HG03066 (cell line): ENCODE measurements around the gene HTRA3.

ENCODE experiments used
- ATAC-seq: cut with Tn5 transposase; IDR thresholded peaks from one replicate; pipeline ENCODE4 v1.9.1; 2021; ENCODE audit warnings: low read depth; ENCODE audit not compliant: unreplicated experiment

HTRA3 gene

DNA sequence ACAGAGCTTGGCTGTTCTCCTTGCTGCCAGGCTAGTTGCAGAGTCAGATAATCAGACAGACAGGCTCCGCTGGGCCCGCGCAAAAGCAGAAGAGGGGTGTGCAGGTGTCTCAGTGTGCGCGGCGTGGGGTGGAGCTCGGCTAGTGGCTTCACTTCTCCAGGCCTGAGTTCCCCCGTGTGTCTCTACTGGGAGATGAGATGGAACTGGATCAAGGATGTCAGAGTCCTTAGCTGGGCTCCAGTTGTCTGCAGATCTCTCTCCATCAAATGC is 21.1 kb downstream of the HTRA3 start:
- no peak for ATAC-seq

GRCh38 chr4:8291036-8291682 is 21.6 kb downstream of the HTRA3 start:
- no peak for ATAC-seq

DNA sequence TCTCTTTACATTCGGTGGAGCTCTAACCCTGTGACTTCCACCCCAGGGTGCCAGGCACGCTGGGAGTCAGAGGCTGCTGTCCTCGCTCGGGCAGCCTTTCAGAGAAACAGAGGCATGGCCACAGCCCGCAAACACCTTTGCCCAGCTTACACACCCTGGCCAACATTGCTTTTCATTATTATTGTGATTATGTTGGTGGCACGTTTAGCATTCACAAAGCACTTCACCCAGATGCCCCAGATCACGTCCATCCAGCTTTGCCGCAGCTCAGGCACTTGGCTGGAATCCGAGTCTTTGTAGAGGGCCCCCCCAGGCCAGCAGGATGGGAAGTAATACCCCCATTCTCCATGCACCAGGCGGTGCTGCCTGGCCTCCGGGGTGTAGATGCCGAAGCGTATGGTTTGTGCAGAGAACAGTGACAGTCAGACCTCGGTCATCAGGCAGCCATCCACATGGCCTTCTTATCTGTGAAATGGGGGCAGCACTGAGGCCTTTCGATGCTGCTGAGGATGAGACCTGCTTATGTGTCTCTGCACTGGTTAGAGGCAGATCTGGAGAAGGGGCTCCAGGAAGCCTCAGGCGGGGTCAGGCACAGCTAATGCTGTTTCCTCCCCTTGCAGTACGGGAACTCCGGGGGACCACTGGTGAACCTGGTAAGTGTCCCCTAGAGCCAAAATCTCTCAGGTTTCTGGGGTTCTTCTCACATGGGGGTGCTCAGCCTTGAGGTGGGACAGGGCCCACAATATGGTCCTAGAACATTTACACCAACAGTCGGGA is 22.3 kb downstream of the HTRA3 start:
- ATAC-seq: no peak

- ATAC-seq: no peak
Observed at GRCh38 chr4:8292478-8293107, 23.0 kb downstream of the HTRA3 start.

- ATAC-seq: no peak
Observed at GRCh38 chr4:8293131-8293975, 23.8 kb downstream of the HTRA3 start.

DNA sequence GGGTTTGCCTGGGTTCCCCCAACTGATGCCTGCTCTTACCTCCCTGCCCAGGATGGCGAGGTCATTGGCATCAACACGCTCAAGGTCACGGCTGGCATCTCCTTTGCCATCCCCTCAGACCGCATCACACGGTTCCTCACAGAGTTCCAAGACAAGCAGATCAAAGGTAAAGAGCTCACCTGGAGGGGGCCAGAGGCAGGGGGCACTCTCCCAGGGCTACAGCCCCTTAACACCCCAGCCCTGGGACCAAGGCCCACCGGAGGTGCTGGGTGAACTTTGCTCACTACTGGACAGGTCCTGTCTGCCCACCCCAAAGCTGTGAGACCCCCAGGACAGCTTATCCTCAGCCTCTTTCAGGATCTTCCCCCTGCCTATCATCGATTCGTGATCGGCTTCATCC is 24.5 kb downstream of the HTRA3 start:
- no peak for ATAC-seq

DNA sequence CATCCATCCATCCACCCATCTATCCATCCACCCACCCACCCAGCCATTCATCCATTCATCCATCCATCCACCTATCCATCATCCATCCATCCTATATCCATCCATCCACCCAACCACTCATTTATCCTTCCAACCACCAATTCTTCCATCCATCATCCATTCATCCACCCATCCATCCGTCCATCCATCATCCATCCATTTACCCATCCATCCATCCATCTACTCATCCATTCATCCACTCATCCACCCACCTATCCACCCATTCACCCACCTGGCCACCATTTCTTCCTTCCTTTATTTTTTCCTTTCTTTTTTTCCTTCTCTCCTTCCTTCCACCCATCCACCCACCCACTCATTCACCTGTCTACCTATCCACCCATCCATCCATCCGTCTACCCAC is 25.2 kb downstream of the HTRA3 start:
- no peak for ATAC-seq

DNA sequence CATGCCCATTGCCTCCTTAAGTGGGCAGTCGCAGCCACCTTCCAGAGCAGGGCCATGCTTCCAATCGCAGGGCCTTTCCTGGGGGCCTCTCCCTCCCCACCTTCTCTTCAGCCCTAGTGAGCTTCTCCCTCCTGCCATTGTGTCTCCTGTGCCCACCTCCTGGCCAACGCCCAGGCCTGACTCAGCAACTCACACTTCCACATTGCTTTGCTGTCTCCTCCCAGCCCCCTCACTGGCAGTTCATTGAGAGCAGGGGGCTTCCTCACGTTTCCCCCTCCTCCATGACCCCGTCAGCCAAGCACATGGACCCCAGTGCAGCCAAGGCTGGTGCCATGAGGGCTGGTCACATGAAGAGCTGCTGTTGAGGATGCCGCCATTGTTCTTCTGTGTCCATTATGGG is 25.9 kb downstream of the HTRA3 start:
- ATAC-seq: no peak

DNA sequence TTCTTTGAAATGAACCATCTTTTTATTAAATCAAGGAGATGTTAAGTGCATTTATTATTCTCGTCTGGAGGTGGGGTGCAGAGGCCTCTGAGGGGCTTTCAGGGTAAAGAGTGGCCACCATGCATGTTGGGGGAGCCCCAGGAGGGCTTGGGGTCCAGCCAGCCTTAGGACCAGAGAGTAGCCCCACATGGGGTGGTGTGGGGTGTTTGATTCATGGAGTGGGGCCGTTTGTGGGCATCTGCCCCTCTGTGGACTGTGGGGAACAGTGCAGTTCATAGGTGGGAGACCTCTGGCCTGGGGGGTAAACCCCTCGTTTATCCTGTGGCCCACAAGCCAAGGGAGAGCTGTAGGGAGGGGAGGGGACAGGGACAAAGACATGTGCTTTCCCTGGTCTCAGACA is 26.9 kb downstream of the HTRA3 start:
- ATAC-seq: no peak

GRCh38 chr4:8297141-8297601 is 27.6 kb downstream of the HTRA3 start:
- no peak for ATAC-seq

DNA sequence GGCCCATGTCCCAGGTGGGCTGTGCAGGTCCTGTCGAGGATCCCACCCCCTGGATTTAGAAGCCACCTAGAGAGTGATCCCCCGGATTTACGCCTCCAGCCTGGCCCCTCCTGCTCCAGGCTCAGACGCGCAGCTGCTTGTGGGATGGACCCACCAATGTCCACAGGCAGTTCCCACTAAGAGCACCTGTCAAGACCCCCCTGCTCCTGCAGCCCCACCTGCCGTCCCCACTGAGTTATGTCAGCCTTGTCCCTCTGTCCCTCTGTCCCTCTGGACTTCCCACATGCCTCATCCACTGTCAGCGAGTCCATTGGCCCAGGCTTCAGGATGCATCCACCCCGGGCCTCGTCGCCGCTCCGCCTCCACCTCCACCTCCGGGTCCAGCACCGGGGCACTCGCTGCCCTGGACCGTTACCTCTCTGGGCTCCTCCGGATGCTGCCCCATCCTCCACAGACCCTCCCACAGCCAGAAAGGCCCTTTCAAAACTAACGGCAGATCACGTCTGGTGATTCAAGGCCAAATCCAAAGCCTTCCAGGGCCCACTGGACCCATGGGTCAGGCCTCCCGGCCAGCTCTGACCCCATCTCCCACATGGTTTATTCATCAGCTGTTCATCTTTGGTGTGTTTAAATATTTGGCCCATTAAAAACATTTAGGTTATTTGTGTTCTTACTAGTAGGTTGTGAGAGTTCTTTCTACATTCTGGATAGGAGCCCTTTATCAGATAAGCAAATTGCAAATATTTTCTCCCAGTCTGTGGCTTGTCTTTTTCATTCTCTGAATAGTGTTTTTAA is 28.3 kb downstream of the HTRA3 start:
- ATAC-seq: no peak

DNA sequence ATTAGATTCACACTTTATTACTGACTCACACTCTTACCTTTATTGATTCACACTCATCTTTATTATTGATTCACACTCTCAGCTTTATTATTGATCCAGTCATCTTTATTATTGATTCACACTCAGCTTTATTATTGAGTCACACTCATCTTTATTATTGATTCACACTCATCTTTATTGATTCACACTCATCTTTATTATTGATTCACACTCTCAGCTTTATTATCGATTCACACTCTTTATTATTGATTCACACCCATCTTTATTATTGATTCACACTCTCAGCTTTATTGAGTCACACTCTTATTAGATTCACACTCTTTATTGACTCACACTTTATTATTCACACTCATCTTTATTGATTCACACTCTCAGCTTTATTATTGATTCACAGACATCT is 31.3 kb downstream of the HTRA3 start:
- ATAC-seq: no peak

DNA sequence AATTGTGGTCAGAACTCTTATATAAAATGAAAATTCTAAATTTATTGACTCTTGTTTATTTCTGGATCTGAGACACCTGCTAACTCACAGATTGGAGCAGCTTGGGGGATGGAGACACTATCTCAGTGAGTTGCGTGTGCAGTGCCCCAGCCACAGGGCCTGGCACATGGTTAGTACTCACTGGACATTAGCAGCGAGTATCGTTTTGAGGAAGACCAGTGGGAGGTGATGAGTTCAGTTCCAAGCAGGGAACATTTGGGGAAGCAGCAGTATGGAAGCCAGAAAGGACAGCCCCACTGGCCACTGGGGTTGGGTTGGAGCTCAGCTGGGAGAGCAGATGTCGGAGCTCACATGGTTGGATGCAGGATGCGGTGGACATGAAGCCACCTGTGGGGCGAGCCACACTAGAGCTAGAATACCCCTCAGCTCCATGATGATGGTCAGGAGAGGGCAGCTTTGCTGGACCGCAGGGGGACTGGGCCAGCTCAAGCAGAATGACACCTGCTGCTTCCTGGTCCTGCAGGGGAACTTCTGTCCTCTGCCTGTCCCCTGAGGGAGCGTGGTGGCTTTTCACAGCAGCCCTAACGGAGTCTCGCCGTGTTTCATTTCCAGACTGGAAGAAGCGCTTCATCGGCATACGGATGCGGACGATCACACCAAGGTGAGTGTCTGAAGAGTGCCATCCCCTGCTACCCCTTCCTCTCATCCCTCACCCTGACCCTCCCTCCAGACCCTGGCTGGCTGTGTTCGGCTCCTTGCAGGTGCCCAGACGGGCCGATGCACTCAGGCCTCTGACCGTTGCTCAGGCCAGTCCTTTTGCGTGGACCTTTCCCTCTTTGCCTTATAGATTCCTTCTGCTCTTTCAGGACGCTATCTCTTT is 32.5 kb downstream of the HTRA3 start:
- no peak for ATAC-seq

DNA sequence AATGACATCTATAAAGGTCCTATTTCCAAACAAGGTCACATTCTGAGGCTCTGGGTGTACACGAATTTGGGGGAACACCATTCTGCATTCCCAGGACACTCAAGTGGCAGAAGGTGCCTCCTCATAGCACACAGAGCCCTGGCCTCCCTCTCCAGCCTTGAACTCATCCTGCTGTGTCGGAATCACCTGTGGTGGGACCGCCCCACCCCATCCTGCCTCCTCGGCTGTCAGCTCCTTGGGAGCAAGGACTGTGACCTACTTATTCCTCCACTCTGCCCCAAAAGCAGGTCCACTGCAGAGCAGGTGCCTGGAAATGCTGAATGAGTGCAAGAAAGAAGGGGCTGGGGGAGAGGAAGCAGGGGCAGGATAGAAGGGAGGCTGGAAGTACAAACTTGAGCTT is 33.5 kb downstream of the HTRA3 start:
- no peak for ATAC-seq

- no peak for ATAC-seq
Observed at GRCh38 chr4:8303485-8304281, 34.1 kb downstream of the HTRA3 start.

GRCh38 chr4:8304827-8305695 is 35.5 kb downstream of the HTRA3 start:
- no peak for ATAC-seq

- ATAC-seq: no peak
Observed at GRCh38 chr4:8305851-8306471, 36.4 kb downstream of the HTRA3 start.
